CD1c-positive myeloid dendritic cell (primary cell): ENCODE measurements around the gene BTN1A1.
"Not testable (repeated sequence)": the region's sequence is repeated elsewhere in the genome, so short reads cannot be mapped to it uniquely, and the experiment has no call there.

ENCODE experiments used
- DNase-seq: peaks from one replicate; pipeline ENCODE4 v3.0.0-alpha.2; 2016; ENCODE audit errors: extremely low spot score

Gene BTN1A1

DNA sequence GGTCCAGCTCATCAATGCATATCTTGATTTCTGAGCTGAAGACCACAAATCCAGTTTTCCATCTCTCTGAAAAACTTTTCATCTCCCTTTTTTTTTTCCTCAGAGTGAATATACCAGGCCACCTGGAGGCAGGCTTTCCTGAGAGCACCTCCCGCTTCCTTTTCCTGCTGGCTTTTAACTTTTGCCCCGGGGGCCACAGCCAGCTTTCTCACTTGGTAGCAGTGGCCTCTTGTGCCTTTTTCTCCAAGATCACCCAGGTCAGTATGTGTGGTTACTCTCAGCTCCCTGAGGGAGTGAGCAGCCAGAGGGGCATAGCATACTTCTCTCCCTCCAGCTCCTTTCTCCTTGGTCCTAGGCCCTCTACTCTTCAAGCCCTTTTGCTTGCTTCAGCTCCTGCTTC lies at the start of gene BTN1A1:
Gene BTN1A1 (plus strand): TSS at position 202 of the 400 bp plus-strand sequence. CDS start 984 bp downstream, outside the sequence.
- DNase-seq: no peak

GRCh38 chr6:26452631-26453235 lies 47.4 kb upstream of the BTN1A1 start:
- DNase-seq: no peak

DNA sequence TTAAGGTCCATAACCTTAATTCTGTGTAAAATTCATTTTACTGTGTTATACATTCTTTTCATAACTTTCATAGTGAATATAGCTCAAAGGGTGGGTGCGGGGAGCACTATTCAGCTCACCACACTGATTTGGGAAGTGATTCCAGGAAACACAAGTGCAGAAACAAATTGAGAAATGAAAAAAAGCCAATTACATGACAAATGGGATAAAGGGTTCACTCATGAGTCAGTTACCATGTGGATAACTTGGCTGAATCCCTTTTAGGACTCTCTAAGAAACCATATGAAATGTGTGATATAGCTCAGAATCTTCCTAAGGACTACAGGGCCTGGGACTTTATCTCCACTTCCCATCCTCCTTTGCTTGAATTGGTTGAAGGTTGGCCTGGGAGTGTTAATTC lies 45.5 kb upstream of the BTN1A1 start:
- DNase-seq: no peak

- DNase-seq: no peak
These were observed 44.6 kb upstream of the BTN1A1 start for GRCh38 chr6:26455357-26455970.

- DNase-seq: no peak
These were observed 42.8 kb upstream of the BTN1A1 start for GRCh38 chr6:26457264-26457805.

DNA sequence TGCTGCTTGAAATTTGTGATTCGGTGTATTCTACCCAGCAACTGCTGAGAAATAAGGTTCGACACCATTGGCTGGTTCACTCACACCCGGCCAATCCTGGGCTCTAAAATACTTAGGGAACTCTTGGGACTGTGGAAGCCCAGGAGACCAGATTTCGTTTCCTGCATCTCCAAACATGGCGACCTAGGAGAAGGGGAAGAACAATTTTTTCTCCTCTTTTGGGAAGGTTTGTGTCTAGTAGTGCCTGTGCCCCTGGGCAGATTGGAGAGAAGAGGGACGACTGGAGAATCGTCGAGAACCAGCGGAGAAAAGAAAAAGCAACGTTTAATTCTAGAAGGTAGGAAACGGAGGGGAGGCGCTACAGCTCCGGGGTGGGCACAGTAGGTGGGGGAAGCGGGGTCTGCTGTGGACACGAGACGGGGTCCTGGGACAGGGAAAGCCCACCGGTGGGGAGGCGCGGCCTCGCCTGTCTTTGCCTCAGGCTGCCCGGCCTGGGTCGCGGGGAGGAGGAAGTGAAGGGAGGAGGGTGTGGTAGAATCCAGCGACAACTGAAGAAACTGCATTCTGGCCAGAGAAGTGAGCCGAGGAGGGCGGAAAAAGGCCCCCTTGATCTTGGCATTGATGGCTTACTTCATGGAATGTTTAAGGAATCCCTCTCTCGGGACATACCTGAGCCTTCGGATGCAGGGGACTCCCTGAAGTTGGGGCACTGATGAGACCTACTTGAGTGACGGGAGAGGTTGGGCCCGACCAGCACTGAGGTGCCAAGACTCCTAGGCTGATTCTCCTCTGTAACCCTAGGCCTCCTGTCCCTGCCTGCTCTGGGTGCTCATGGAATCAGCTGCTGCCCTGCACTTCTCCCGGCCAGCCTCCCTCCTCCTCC lies 42.1 kb upstream of the BTN1A1 start, which contains the start of gene BTN2A1:
Gene BTN2A1 (plus strand): TSS at position 150 of the 883 bp plus-strand sequence. CDS start 682 bp downstream, at position 832.
- DNase-seq: peak; percentile 95

GRCh38 chr6:26459023-26459810 lies 40.9 kb upstream of the BTN1A1 start:
- peak; percentile 49 for DNase-seq

DNA sequence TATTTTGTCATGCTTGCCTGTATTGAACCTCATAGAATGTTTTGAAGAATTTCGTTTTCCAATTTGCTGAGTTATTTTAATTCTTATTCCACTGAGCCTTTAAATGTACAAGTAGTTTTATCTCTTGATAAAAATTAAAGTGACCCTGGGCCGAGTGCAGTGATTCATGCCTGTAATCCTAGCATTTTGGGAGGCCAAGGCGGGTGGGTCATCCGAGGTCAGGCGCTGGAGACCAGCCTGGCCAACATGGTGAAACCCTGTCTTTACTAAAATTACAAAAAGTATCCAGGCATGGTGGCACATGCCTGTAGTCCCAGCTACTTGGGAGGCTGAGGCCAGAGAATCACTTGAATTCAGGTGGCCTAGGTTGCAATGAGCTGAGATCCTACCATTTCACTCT lies 38.8 kb upstream of the BTN1A1 start:
- not testable (repeated sequence) for DNase-seq

GRCh38 chr6:26464014-26464413 lies 36.1 kb upstream of the BTN1A1 start:
- DNase-seq: no peak

DNA sequence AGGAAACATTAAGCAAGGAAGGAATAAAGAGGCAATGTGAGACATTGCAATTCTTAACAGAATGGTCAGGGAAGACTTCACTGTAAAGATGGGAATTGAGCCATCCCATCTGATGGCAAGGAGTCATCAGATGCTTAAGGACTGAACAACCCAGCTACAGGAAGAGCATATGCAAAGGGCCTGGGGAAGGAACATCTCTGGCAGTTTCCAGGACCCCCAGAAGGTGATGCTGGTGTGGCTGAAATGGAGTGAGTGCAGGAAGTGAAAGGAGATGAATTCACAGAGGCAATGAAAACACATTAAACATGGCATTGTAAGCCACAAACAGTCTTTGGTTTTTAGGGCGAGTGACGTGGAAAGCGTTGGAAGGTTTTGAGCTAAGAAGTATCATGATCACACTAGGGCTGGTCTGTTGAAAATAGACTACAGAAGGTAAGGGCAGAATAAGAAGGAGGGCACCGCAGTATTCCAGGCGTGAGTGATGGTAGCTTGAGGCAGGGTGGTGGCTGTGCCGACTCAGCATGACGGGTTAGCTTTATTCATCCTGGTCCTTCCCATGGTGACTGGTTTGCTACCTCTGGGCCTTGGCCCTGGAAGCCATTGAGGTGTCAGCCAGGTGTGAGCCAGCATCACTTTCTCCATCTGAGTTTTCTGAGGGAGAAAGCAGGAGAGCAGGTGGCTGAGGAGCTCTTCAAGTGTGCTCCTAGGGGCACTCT lies 35.5 kb upstream of the BTN1A1 start:
- no peak for DNase-seq

DNA sequence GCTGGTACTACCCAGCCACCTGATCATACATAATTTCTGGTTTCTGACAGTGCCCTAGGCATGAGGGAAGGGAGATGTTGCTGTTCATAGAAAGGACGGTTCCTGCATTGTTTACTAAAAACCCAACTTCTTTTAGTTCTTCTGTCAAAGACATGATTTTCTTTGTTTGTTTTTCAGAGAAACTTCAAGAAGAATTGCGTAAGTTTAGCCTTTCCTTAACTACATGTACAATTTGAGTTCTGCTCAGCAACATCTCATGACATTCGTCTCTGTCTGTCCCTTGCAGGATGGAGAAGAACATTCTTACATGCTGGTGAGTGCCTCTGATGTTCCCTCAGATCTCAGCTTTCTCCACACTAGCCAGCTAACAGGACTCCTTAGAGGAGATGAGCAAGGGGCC lies 34.3 kb upstream of the BTN1A1 start:
- DNase-seq: no peak

- DNase-seq: no peak
These were observed 31.3 kb upstream of the BTN1A1 start for GRCh38 chr6:26468829-26469228.

GRCh38 chr6:26470643-26471042 lies 29.5 kb upstream of the BTN1A1 start:
- DNase-seq: no peak

DNA sequence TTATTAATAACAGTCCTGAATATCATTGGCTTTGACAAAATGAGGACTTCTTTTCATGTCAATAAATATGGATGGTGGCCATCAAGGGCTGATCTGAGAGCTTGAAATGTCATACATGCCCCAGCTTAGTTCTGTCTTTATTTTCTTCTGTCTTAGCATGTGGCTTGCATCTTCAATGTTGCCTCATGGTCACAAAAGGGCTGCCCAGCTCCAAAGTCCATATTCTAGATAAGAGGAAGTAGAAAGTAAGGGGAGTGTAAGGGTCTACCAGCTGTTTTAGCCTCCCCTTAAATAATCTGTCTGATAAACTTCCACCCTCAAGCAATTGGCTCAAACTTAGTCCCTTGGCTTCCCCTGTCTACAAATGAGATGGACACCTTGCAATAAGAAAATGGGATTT lies 28.1 kb upstream of the BTN1A1 start:
- DNase-seq: no peak

DNA sequence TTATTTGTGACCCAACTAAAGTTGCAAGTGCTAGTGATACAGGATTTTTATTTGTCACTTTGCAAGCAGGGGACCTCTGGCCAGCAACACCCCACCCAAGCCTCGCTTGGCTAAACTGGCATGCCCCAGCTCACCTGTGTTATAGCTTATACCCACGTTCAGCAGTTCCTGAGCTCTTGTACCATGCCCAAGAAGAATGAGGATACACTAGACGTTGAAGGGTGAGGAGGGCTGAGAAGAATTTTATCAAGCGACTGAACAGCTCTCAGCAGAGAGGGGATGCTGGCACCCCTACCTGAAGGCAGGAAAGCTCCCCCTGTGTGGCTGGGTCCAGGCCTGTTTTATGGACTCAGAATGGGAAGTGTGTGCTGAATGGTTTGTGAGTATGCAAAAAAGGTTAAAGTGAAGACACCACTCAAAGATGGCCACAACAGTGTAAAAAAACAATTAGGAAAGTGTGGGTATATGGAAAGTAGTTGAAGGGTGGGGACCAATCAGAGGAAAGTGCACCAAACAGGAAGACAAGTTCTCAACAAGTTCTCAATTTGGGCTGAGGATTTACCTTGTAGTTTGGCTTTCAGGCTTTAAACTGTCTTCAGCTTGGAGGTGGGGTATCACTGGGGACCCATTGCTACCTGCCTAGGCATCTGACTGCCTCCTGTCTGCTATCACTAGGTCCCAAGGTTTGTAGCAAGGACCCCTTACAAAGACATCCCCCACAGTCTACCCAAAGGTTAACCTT lies 27.4 kb upstream of the BTN1A1 start:
- DNase-seq: peak; percentile 51

- no peak for DNase-seq
These were observed 26.7 kb upstream of the BTN1A1 start for GRCh38 chr6:26473429-26473757.

- peak; percentile 95 for DNase-seq
These were observed 26.2 kb upstream of the BTN1A1 start for GRCh38 chr6:26473758-26474438.

- DNase-seq: no peak
These were observed 25.6 kb upstream of the BTN1A1 start for GRCh38 chr6:26474439-26474881.
